ENCODE data around the gene C9orf40. TPM values are rescaled to one million over a fixed set of nuclear protein-coding genes. Genes with fewer than 3 reads are reported as not detected.

C9orf40 gene
- total RNA-seq (ENCODE audit: low replicate concordance) = 19.0 and 19.3 TPM in 2 replicates

GRCh38 chr9:74952201-74953151 lies at the start of gene C9orf40:
Gene C9orf40 (minus strand): TSS chr9:74952912. CDS start chr9:74952611, 301 bp downstream.
- Histone ChIP-seq H3K27ac (peak within 1 kb of the TSS; percentile 56), H3K9me3 (ENCODE audit: low read depth) (no peaks in the 10 kb centered on the region), H3K27me3 (no peaks in the 10 kb centered on the region), H4K20me1 (ENCODE audit: low read depth) (peaks cover 8% of the 10 kb centered on the region), H3K4me2 (peak within 1 kb of the TSS; percentile 81), H3K4me1 (peaks cover 21% of the 10 kb centered on the region), H3F3A (ENCODE audit: low read depth) (peaks cover 43% of the 10 kb centered on the region), H3K4me3 (peak within 1 kb of the TSS; percentile 79), H3K9ac (peak within 1 kb of the TSS; percentile 55), H3K79me2 (ENCODE audit: low read depth) (peaks cover 10% of the 10 kb centered on the region), H3K36me3 (no peaks in the 10 kb centered on the region), H2AFZ (replicated peaks) (peak within 1 kb of the TSS; percentile 81)
- Mint-ChIP-seq H3K36me3 (peaks cover 5% of the 10 kb centered on the region), H3K27ac (peak within 1 kb of the TSS; percentile 98), H3K4me1 (peaks cover 25% of the 10 kb centered on the region), H3K9me3 (no peaks in the 10 kb centered on the region), H3K27me3 (ENCODE audit: insufficient read depth, low read depth) (peaks cover 4% of the 10 kb centered on the region), H3K4me3 (peak within 1 kb of the TSS; percentile 99)
- peak; percentile 96 for DNase-seq (ENCODE audit: low spot score)
- TF ChIP-seq CTCF (IDR thresholded peaks at IDR 0.05) = peak; percentile 82
- TF ChIP-seq EZH2 (IDR thresholded peaks at IDR 0.05) = no peak
- TF ChIP-seq EZH2phosphoT487 (IDR thresholded peaks at IDR 0.05) = no peak

- peak overlapping the region; percentile 91 for H2AFZ ChIP-seq (replicated peaks)
- H3K4me3 ChIP-seq = no peak overlapping the region
- H3K4me1 Mint-ChIP-seq = peaks cover 5% of the 10 kb centered on the region
- H3K79me2 ChIP-seq (ENCODE audit: low read depth) = no peaks in the 10 kb centered on the region
- no peak overlapping the region for H3K4me2 ChIP-seq
- peak; percentile 82 for DNase-seq (ENCODE audit: low spot score)
- H3K36me3 Mint-ChIP-seq = peaks cover 9% of the 10 kb centered on the region
- H3K27ac Mint-ChIP-seq = no peak overlapping the region
- H3K4me3 Mint-ChIP-seq = no peak overlapping the region
- H3K9ac ChIP-seq = no peak overlapping the region
- peaks cover under 1% of the 10 kb centered on the region for H3K36me3 ChIP-seq
- H3K27me3 ChIP-seq = no peaks in the 10 kb centered on the region
- no peaks in the 10 kb centered on the region for H4K20me1 ChIP-seq (ENCODE audit: low read depth)
- no peak overlapping the region for H3K27ac ChIP-seq
- no peaks in the 10 kb centered on the region for H3K27me3 Mint-ChIP-seq (ENCODE audit: insufficient read depth, low read depth)
- no peaks in the 10 kb centered on the region for H3K9me3 Mint-ChIP-seq
- TF ChIP-seq EZH2 (IDR thresholded peaks at IDR 0.05) (no peak), CTCF (IDR thresholded peaks at IDR 0.05) (peak; percentile 81)
- no peaks in the 10 kb centered on the region for H3K9me3 ChIP-seq (ENCODE audit: low read depth)
- H3F3A ChIP-seq (ENCODE audit: low read depth) = no peaks in the 10 kb centered on the region
- no peaks in the 10 kb centered on the region for H3K4me1 ChIP-seq
These were observed 49.2 kb upstream of the C9orf40 start for GRCh38 chr9:75001719-75002421.

- Histone ChIP-seq H3K4me2 (no peak overlapping the region), H3K4me3 (no peak overlapping the region), H3K36me3 (peaks cover 3% of the 10 kb centered on the region), H3F3A (ENCODE audit: low read depth) (no peaks in the 10 kb centered on the region), H4K20me1 (ENCODE audit: low read depth) (no peaks in the 10 kb centered on the region), H3K9me3 (ENCODE audit: low read depth) (no peaks in the 10 kb centered on the region), H3K27ac (no peak overlapping the region), H3K27me3 (no peaks in the 10 kb centered on the region), H3K4me1 (no peaks in the 10 kb centered on the region), H2AFZ (replicated peaks) (no peak overlapping the region), H3K9ac (no peak overlapping the region), H3K79me2 (ENCODE audit: low read depth) (no peaks in the 10 kb centered on the region)
- Mint-ChIP-seq H3K27me3 (ENCODE audit: insufficient read depth, low read depth) (no peaks in the 10 kb centered on the region), H3K36me3 (peaks cover 9% of the 10 kb centered on the region), H3K4me3 (no peak overlapping the region), H3K9me3 (no peaks in the 10 kb centered on the region), H3K27ac (no peak overlapping the region), H3K4me1 (peaks cover 5% of the 10 kb centered on the region)
- TF ChIP-seq EZH2 (IDR thresholded peaks at IDR 0.05) = no peak
- no peak for TF ChIP-seq CTCF (IDR thresholded peaks at IDR 0.05)
- TF ChIP-seq EZH2phosphoT487 (IDR thresholded peaks at IDR 0.05) = no peak
- no peak for DNase-seq (ENCODE audit: low spot score)
These were observed 48.1 kb upstream of the C9orf40 start for GRCh38 chr9:75000835-75001234.

Measured in neural progenitor cell (in vitro differentiated cells).